HAP-1 (cell line): ENCODE data around the gene LRRN4CL.
A peak's percentile ranks its signal among the peaks of the same experiment; 100 is the strongest.
"Not testable (repeated sequence)": the region's sequence is repeated elsewhere in the genome, so short reads cannot be mapped to it uniquely, and the experiment has no call there.

Source experiments
- DNase-seq, 2 experiments: peaks; one replicate each; pipeline ENCODE4 v3.0.0-alpha.2; 2016 to 2020; ENCODE audit warnings: low spot score in 2 of 2
- H3K27me3 ChIP-seq: fragments of 250-450 bp; sonication (Bioruptor Pico); 2 replicates; pipeline ENCODE4 v1.5.1; 2020; ENCODE audit warnings: low read depth, mild to moderate bottlenecking, moderate library complexity
- H3K36me3 ChIP-seq: fragments of 250-450 bp; sonication (Bioruptor Pico); replicated peaks from 2 replicates; pipeline ENCODE4 v1.5.1; 2020; ENCODE audit warnings: mild to moderate bottlenecking
- H3K4me1 ChIP-seq: fragments of 250-450 bp; sonication (Bioruptor Pico); 2 replicates; pipeline ENCODE4 v1.5.1; 2020; ENCODE audit warnings: mild to moderate bottlenecking
- H3K4me3 ChIP-seq: fragments of 250-450 bp; sonication (Bioruptor Pico); 2 replicates; pipeline ENCODE4 v1.5.1; 2020; ENCODE audit warnings: mild to moderate bottlenecking, moderate library complexity
- H3K9me3 ChIP-seq: fragments of 250-450 bp; sonication (Bioruptor Pico); 2 replicates; pipeline ENCODE4 v1.5.1; 2020; ENCODE audit warnings: mild to moderate bottlenecking, moderate library complexity
- in situ Hi-C: fragments of 300-500 bp; cut with MboI; formaldehyde crosslinking; loops from 3 replicates; pipeline ENCODE4 v1.14.3; 2020; ENCODE audit warnings: low sequenced_read_pairs, inconsistent platforms, mixed read lengths

Gene LRRN4CL

DNA sequence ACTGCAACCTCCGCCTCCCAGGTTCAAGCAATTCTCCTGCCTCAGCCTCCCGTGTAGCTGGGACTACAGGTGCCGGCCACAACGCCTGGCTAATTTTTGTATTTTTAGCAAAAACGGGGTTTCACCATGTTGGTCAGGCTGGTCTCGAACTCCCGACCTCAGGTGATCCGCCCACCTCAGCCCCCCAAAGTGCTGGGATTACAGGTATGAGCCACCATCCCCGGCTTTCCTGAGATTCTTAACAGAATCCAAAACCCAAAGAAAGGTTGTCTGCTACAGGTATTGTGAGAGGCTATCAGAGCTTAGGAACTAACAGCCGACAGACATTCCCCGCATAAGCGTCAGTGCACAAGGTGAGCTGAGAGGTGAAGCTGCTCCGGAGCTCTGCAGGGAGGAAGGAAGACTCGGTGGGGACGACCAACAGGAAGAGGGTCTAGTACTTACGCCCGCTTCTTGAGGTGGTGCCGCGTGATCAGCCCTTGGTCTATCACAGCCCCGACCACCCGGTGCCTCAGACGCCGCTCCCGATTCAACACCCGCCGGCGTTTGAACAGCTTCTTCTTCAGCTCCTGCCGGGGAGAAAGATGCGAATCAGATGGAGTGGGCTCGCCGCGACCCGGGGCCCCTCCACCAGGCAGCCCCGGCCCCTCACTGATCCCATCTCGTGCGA lies 24.8 kb downstream of the LRRN4CL start:
- H3K27me3 ChIP-seq = no peaks in the 10 kb centered on the region
- peaks cover 53% of the 10 kb centered on the region for H3K36me3 ChIP-seq
- DNase-seq = peak; percentile 60 to 76
- peaks cover 15% of the 10 kb centered on the region for H3K4me1 ChIP-seq
- H3K9me3 ChIP-seq = no peaks in the 10 kb centered on the region
- H3K4me3 ChIP-seq = peak overlapping the region; percentile 93
- in situ Hi-C loops = no loop called here

DNA sequence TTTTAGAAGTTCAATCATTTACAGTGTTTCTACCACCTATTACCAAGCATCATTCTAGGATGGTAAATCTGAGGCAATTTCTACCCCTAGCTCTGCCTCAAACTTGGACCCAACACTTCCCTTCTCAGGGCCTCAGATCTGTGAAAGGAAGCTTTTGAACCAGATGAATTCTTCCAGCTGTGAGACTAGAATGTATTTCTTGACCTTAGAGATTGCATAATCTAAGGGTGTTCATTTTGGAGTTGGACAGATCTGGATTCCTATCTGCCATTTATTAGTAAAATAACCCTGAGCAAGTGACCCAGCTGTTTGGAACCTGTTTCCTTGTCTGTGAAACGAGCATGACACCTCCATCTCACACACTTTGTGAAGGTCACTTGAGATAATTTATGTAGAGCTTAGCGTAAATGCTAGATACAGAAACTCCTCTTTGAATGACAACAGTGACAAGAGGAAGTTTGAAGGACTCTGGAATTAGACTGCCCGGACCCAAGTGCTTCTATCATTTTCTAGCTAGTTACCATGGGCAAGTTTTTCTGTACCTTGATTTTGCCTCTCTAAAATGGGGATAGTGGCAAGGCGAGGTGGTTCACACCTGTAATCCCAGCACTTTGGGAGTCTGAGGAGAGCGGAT lies 32.4 kb downstream of the LRRN4CL start:
- H3K4me3 ChIP-seq = no peak overlapping the region
- H3K27me3 ChIP-seq = no peaks in the 10 kb centered on the region
- peaks cover 4% of the 10 kb centered on the region for H3K4me1 ChIP-seq
- no peak for DNase-seq
- in situ Hi-C loops = no loop called here
- peaks cover 12% of the 10 kb centered on the region; the same call in 1 of the 2 replicates for H3K36me3 ChIP-seq
- no peaks in the 10 kb centered on the region for H3K9me3 ChIP-seq

DNA sequence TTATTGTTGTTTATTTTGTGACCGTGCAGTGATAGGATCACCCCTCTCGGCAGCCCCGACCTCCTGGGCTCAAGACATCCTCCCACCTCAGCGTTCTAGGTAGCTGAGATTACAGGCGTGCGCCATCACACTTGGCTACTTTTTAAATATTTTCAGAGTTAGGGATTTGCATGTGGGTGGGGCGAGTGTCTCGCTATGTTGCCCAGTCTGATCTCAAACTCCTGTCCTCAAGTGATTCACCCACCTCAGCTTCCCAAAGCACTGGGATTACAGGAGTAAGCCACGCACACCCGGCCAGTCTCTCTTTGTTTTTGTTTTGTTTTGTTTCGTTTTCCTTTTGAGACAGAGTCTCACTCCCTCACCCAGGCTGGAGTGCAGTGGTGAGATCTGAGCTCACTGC lies 35.0 kb downstream of the LRRN4CL start:
- Histone ChIP-seq H3K4me1 (peaks cover 8% of the 10 kb centered on the region), H3K36me3 (peaks cover 8% of the 10 kb centered on the region), H3K27me3 (no peaks in the 10 kb centered on the region), H3K4me3 (no peak overlapping the region), H3K9me3 (no peaks in the 10 kb centered on the region)
- DNase-seq = no peak
- in situ Hi-C loops = no loop called here

DNA sequence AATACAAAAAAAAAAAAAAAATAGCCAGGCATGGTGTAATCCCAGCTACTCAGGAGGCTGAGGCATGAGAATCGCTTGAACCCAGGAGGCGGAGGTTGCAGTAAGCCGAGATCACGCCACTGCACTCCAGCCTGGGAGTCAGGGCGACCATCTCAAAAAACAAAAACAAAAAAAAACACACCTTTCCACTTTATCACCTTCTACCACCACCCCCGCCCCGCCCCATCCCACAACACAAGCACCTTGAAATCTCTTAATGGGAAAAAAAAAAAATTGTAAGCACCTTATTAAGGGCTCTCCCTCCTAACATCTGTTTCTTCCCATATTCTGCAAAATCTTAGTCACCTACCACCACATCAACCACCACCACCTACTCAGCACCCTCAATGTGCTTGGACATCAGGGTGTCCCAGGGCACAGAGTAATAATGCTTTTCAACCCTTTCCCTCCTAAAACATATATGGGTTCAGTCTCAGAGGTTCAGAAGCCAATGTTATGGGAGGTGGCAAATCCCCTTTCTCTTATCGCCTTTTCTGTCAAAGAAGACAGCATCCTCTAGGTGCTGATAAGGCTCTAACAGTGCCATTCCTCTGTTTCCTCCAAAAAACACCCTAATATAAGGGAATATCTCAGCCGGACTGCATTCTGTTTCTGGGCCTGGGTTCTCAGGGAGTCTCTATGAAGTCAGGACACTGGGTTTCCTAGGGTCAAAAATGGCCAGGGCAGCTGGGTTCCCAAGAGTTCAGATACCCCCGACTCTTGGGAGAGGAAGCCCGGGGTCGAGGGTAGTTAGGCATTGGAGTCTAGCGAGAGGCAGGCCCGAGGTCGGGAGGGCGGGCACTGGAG lies 36.9 kb downstream of the LRRN4CL start:
- DNase-seq = no peak
- H3K4me3 ChIP-seq = peak overlapping the region; percentile 83
- H3K27me3 ChIP-seq = no peaks in the 10 kb centered on the region
- in situ Hi-C loops = no loop called here
- no peaks in the 10 kb centered on the region for H3K9me3 ChIP-seq
- H3K4me1 ChIP-seq = peaks cover 8% of the 10 kb centered on the region
- peaks cover 24% of the 10 kb centered on the region for H3K36me3 ChIP-seq

DNA sequence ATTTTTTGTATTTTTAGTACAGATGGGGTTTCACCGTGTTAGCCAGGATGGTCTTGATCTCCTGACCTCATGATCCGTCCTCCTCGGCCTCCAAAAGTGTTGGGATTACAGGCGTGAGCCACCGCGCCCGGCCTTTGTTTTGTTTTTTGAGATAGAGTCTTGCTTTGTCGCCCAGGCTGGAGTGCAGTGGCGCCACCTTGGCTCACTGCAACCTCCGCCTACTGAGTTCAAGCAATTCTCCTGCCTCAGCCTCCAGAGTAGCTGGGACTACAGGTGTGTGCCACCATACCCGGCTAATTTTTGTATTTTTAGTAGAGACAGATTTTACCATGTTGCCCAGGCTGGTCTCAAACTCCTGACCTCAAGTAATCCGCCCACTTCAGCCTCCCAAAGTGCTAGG lies 39.0 kb downstream of the LRRN4CL start:
- Histone ChIP-seq H3K4me1 (peaks cover 15% of the 10 kb centered on the region), H3K36me3 (peaks cover 34% of the 10 kb centered on the region)
- H3K4me3 ChIP-seq, H3K9me3 ChIP-seq, H3K27me3 ChIP-seq, in situ Hi-C loops, DNase-seq: not testable (repeated sequence)

DNA sequence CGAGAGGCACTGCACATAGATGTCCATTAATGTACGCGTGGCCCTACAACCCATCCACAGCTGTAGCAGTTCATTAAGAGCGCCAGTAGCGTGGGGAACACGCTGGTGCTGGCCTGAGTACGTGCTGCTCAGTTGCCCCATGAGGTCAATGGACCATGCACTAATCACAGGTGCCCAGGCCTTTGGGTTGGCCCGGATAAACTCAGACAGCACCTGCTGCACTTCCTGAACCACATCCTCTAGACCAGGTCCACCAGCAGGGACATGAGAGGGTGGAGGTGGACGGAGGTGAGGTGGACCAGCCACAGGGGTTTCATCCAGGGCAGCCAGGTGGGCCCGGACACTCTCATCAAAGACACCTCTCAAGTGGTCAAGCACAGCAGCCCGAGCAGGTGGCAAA lies 39.8 kb downstream of the LRRN4CL start:
- H3K4me1 ChIP-seq = peaks cover 20% of the 10 kb centered on the region
- peaks cover 41% of the 10 kb centered on the region for H3K36me3 ChIP-seq
- in situ Hi-C loops = no loop called here
- no peaks in the 10 kb centered on the region for H3K27me3 ChIP-seq
- H3K9me3 ChIP-seq = no peaks in the 10 kb centered on the region
- H3K4me3 ChIP-seq = no peak overlapping the region
- no peak for DNase-seq

DNA sequence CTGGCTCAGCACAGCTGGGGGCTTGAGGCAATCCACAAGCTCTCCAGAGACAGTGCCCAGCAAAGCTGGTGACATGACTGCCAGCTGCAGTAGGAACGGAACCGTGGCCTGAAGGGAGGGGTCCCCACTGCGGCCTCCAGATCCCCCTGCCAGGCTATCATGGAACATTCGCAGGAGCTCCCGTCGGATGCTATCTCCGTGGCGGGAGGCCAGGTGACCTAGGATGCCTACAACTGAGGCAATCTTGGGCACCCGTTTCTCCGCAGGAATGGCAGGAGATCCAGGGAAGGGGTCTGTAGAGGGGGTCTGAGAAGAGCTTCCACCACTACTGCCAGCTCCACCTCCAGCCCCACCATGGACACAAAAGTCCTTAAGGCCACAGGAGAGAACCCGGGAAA lies 40.4 kb downstream of the LRRN4CL start:
- Histone ChIP-seq H3K4me3 (no peak overlapping the region), H3K27me3 (no peaks in the 10 kb centered on the region), H3K9me3 (no peaks in the 10 kb centered on the region), H3K4me1 (peaks cover 20% of the 10 kb centered on the region), H3K36me3 (peaks cover 46% of the 10 kb centered on the region)
- in situ Hi-C loops = no loop called here
- no peak for DNase-seq

DNA sequence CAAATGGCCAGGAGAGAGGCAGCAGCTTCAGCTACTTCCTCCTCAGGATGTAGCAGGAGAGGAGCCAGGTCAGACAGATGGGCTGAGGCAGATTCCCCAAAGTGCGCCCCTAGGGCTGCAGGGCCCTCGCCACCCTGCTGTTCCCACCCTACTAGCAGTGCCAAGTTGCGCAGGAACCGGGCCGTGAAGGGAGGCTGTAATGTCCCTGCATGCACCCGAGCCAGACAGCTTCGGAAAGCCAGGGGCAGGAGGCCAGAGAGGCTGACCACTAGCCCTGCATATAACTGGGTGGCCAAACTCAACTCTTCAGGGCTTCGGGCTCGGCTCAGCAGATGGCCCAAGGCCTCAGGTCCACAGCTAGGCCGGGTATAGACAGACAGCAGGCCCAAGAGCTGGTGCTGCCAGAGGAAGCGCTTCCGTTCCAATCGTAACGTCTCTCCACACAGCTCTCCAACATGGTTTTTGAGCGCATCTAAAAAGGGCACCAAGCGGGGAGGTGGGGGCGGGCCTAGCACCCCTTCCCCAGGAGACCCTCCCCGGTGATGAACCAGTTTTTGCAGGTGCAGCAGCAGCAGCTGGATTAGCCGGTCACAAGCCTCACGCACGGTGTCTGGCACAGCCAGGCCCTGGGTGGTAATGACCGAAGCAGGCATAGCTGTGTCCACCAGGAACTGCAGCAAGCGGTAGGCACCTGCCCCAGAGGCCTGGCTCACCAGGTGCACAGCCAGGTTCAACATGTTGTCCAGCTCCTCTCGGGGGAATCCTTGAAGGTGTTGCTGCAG lies 41.0 kb downstream of the LRRN4CL start:
- in situ Hi-C loops = no loop called here
- Histone ChIP-seq H3K36me3 (peaks cover 51% of the 10 kb centered on the region), H3K27me3 (no peaks in the 10 kb centered on the region), H3K4me3 (no peak overlapping the region), H3K9me3 (no peaks in the 10 kb centered on the region), H3K4me1 (peaks cover 17% of the 10 kb centered on the region)
- no peak for DNase-seq

DNA sequence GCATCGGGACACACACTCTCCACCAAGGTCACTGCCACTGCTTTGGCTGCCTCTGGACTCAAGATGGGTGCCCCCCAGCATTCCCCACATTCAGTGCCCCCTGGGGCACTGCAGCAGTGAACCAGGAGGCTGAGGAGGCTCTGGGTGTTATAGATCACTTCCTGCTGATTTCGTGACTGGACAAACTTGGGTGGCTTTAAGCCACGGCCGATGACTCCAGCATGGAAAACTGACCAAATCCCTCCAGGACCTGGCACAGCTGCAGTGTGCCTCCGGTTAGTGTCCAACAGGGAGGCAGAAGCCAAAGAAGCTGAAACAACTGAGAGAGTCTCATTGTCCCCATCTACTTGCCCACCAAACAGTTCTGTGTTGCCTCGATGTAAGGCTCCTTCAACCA lies 41.7 kb downstream of the LRRN4CL start:
- H3K27me3 ChIP-seq = no peaks in the 10 kb centered on the region
- H3K4me1 ChIP-seq = peaks cover 17% of the 10 kb centered on the region
- H3K4me3 ChIP-seq = no peak overlapping the region
- H3K36me3 ChIP-seq = peaks cover 58% of the 10 kb centered on the region
- no peak for DNase-seq
- H3K9me3 ChIP-seq = no peaks in the 10 kb centered on the region
- in situ Hi-C loops = no loop called here

DNA sequence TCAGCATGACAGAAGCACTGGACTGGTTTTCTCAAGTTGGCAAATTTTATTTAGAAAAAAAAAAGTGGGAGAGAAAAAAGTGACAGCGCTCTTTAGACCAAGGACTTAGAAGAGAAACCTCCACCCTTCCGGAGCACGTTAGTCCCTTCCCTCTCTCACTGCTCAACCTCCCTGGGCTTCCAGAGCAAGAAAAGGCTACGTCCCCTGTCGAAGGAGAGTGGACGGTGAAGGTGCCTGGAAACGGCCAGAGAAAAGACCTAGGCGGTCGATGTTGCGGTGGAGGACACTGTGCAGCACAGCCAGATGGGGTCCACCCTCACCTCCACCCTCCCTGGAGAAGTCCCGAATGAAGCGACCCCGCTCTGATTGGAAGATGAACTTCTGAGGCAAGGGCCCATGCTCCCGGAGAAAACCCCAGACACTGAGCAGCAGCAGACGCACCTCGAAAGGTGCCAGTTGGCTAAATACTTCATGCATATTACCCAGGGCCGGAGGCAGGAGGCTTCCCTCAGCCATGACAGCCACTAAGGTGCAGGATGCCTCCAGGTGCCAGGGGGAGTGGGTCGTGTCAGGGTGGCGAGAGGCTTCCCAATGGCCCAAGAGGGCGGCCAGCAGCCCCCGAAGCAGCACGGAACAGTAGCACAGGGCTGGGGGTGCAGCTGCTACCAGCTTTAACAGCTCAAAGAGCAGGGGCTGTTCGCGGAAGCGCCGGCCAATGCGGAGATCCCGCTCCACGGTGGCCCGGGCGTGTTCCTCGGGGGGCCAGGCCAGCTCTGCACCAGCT lies 42.3 kb downstream of the LRRN4CL start:
- Histone ChIP-seq H3K9me3 (no peaks in the 10 kb centered on the region), H3K27me3 (no peaks in the 10 kb centered on the region), H3K4me1 (peaks cover 17% of the 10 kb centered on the region), H3K4me3 (no peak overlapping the region), H3K36me3 (peaks cover 59% of the 10 kb centered on the region)
- in situ Hi-C loops = no loop called here
- DNase-seq = no peak

DNA sequence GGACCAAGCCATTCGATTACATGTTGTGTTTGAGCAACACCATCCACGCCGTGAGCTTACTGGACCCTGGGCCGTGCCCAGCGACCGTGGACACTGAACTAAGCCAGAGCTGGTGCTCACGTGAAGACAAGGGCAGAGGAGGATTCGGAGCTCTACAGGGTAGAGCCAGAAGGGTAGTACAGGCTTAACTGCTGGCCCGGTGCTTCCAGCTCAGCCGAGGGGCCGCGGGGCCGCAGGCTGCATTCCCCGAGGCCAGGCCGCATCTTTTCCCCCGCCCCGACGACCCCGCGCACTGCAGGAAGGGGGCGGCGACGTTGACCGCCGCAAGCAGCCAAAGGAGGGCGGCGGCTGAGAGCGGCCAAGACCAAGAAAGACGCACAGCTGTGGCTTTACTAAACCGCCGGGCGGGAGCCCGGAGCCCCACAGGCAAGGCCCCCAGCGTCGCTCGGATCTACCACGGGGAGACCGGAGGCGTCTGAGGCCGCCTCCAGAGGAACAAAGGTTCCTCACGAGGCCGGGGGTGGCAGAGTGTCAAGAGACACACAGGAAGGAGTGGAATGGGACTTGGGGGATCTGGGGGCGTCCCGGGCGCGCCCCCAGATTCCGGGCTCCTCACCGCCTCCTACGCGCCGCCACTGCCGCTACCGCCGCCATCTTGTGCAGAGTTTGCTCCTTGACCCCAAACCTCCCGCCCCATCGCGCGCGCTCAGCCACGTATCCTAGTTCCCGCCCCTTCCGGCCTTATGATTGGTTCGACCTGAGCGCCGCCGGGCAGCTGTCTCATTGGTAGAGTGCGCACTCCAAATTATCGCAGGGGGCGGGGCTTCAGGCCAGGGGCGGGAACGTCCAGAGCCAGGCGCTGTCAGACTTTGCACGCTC lies 43.1 kb downstream of the LRRN4CL start, which contains the start of gene GANAB:
GANAB (minus strand) TSS at position 668 of the 879 bp plus-strand sequence; CDS start at position 654, 14 bp downstream.
- peak; percentile 97 to 100 for DNase-seq
- H3K4me1 ChIP-seq = peaks cover 12% of the 10 kb centered on the region
- H3K27me3 ChIP-seq = no peaks in the 10 kb centered on the region
- H3K9me3 ChIP-seq = no peaks in the 10 kb centered on the region
- in situ Hi-C loops = no loop called here
- peaks cover 63% of the 10 kb centered on the region for H3K36me3 ChIP-seq
- peak within 1 kb of the TSS; percentile 94 for H3K4me3 ChIP-seq

DNA sequence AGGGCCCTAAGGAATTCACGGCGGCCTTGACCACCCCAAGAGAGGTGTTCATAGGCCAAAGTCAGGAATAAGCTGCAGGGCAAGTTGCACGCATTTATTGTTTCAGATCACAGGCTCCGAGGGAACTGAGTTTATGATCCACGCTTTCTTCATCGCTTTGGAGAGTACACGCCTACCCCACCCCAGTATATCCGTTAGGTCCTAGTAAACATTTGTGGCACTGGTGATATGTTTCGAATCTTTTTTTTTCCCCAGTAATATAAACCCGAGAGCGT lies 43.7 kb downstream of the LRRN4CL start:
- Histone ChIP-seq H3K27me3 (no peaks in the 10 kb centered on the region), H3K4me3 (peak overlapping the region; percentile 94), H3K9me3 (no peaks in the 10 kb centered on the region), H3K36me3 (peaks cover 67% of the 10 kb centered on the region), H3K4me1 (peaks cover 12% of the 10 kb centered on the region)
- in situ Hi-C loops = no loop called here
- no peak for DNase-seq
